Gastrocnemius medialis (tissue), 4 donors: ENCODE measurements around the gene GADD45B. TPM values are rescaled to one million over a fixed set of nuclear protein-coding genes. Genes with fewer than 3 reads are reported as not detected.

Experiments used
- ATAC-seq, 2 donors: fragments of 150-250 bp; one replicate each; pipeline ENCODE4 v1.9.1; 2016
- DNase-seq, 2 donors: peaks; one replicate each; pipeline ENCODE4 v3.0.0-alpha.2; 2019
- H3K27ac ChIP-seq, 4 donors: fragments of 200-600 bp; sonication (generic); 1 replicate in 1 of 4; 2 replicates in 3 of 4; pipeline ENCODE4 v1.5.1; 2016 to 2018; ENCODE audit warnings: mild to moderate bottlenecking in 2 of 4, moderate library complexity in 1 of 4
- H3K27me3 ChIP-seq, 3 donors: fragments of 200-600 bp; sonication (generic) in 2 of 3; 1 replicate in 1 of 3; 2 replicates in 2 of 3; pipeline versions ENCODE4 v1.5.1 to v1.6.0; 2016 to 2019; ENCODE audit warnings: mild to moderate bottlenecking in 1 of 3, moderate library complexity in 1 of 3
- H3K36me3 ChIP-seq, 2 donors: fragments of 200-600 bp; sonication (generic) in 1 of 2; one replicate each; pipeline ENCODE4 v1.5.1; 2017 to 2018
- H3K4me1 ChIP-seq, 2 donors: fragments of 200-600 bp; sonication (generic) in 1 of 2; one replicate each; pipeline ENCODE4 v1.5.1; 2016 to 2017; ENCODE audit warnings: mild to moderate bottlenecking in 2 of 2
- H3K4me3 ChIP-seq, 4 donors: fragments of 200-600 bp; sonication (generic) in 3 of 4; 1 replicate in 1 of 4; 2 replicates in 3 of 4; pipeline ENCODE4 v1.5.1; 2016 to 2019; ENCODE audit warnings: mild to moderate bottlenecking in 2 of 4
- H3K9me3 ChIP-seq, 3 donors: fragments of 200-600 bp; sonication (generic) in 2 of 3; 1 replicate in 1 of 3; 2 replicates in 2 of 3; pipeline ENCODE4 v1.5.1; 2016 to 2019
- POLR2A ChIP-seq, 2 donors: fragments of 450-650 bp; IDR thresholded peaks; one replicate each; pipeline ENCODE4 v1.6.1; 2017; ENCODE audit warnings: antibody characterized with exemption in 2 of 2, mild to moderate bottlenecking in 2 of 2, moderate library complexity in 2 of 2
- in situ Hi-C, 4 donors: fragments of 200-750 bp; cut with MboI; loops; one replicate each; pipeline versions ENCODE4 v1.15.0 to v1.8.0; 2017; ENCODE audit warnings: low sequenced_read_pairs in 4 of 4
- intact Hi-C: fragments of 100-400 bp; cut with DNase I; formaldehyde crosslinking; loops from one replicate; pipeline ENCODE4 v1.15.1; 2023; ENCODE audit warnings: low total_unique reads
- total RNA-seq, 4 donors: library from RNA; depleted of rRNA; stranded (reverse); fragments of >200 nt; gene quantifications; one replicate each; pipeline versions ENCODE4 v1.1.0 to v1.2.3, GENCODE V29; 2016
- TF ChIP-seq, protein P1 (sequence below), 5 experiments: fragments of 450-650 bp in 3 of 5; fragments of 200-600 bp in 2 of 5; sonication (generic) in 2 of 5; IDR thresholded peaks in 4 of 5; conservative IDR thresholded peaks in 1 of 5; 1 replicate in 4 of 5; 2 replicates in 1 of 5; pipeline ENCODE4 v1.5.1; 2016 to 2019; ENCODE audit warnings: antibody characterized with exemption in 5 of 5, mild to moderate bottlenecking in 3 of 5, moderate library complexity in 3 of 5

The GADD45B gene
- total RNA-seq, 4 donors from 2014 or later, result 32.2 to 48.7 (median 41.7) TPM

DNA sequence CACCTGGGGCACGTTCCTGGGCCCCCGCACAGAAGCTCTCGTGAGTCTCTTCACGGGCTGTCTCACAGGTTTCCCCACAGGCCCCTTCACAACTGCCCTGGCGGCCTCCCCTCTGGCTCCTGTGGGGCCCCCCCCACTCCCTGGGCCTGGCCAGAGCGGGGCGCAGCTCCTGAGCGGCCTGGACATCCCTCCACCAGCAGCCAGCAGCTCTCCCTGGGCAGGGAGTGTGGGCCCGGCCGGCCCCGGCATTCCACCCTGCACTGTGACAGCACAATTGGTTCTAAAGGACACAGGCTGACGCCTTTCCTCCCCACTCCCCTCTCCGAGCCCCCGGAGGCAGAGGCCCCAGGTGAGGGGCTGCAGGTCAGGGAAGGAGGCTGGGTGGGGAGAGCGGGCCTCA, 39.0 kb upstream of the GADD45B start:
- in situ Hi-C loops, result no loop called here

DNA sequence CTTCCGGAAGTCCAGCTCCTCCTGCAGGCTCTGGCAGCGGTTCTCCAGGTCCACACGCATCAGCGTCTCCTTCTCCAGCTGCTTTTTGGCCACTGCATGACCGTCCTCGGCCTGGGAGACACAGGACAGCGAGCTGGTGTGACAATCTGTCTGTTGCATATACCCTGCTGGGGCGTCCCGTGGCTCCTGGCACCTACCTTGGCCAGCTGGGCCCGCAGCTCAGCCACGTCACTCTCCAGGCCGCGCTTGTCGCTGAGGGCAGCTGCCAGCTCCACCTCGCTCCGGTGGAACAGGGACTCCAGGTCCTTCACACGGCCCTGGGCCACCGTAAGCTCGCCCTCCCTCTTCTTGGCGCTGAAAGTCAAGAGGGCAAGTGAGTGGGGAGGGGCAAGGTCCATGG, 37.7 kb upstream of the GADD45B start:
- in situ Hi-C loops (no loop called here), intact Hi-C loops (no loop called here)
- Histone ChIP-seq H3K4me3 (no peak overlapping the region), H3K36me3 (peaks cover 0 to 29% of the 10 kb centered on the region in 2 donors), H3K27ac (no peak overlapping the region), H3K9me3 (no peaks in the 10 kb centered on the region), H3K27me3 (no peaks in the 10 kb centered on the region), H3K4me1 (no peaks in the 10 kb centered on the region)
- TF ChIP-seq, protein P1, sequence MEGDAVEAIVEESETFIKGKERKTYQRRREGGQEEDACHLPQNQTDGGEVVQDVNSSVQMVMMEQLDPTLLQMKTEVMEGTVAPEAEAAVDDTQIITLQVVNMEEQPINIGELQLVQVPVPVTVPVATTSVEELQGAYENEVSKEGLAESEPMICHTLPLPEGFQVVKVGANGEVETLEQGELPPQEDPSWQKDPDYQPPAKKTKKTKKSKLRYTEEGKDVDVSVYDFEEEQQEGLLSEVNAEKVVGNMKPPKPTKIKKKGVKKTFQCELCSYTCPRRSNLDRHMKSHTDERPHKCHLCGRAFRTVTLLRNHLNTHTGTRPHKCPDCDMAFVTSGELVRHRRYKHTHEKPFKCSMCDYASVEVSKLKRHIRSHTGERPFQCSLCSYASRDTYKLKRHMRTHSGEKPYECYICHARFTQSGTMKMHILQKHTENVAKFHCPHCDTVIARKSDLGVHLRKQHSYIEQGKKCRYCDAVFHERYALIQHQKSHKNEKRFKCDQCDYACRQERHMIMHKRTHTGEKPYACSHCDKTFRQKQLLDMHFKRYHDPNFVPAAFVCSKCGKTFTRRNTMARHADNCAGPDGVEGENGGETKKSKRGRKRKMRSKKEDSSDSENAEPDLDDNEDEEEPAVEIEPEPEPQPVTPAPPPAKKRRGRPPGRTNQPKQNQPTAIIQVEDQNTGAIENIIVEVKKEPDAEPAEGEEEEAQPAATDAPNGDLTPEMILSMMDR (IDR thresholded peaks at IDR 0.05 in 4 of 5, conservative IDR thresholded peaks at IDR 0.05 in 1 of 5), result no peak
- TF ChIP-seq POLR2A (IDR thresholded peaks at IDR 0.05), result no peak
- ATAC-seq (no peak), DNase-seq (no peak)

More for the DNA sequence above, 39.0 kb upstream of the GADD45B start:
- Histone ChIP-seq H3K4me3 (no peak overlapping the region), H3K36me3 (peaks cover 0 to 32% of the 10 kb centered on the region in 2 donors), H3K27ac (no peak overlapping the region), H3K9me3 (no peaks in the 10 kb centered on the region), H3K27me3 (no peaks in the 10 kb centered on the region), H3K4me1 (no peaks in the 10 kb centered on the region)
- DNase-seq (no peak), ATAC-seq (no peak)
- intact Hi-C loops, result no loop called here
- TF ChIP-seq, protein P1 (IDR thresholded peaks at IDR 0.05 in 4 of 5, conservative IDR thresholded peaks at IDR 0.05 in 1 of 5), result no peak
- no peak for TF ChIP-seq POLR2A (IDR thresholded peaks at IDR 0.05)

DNA sequence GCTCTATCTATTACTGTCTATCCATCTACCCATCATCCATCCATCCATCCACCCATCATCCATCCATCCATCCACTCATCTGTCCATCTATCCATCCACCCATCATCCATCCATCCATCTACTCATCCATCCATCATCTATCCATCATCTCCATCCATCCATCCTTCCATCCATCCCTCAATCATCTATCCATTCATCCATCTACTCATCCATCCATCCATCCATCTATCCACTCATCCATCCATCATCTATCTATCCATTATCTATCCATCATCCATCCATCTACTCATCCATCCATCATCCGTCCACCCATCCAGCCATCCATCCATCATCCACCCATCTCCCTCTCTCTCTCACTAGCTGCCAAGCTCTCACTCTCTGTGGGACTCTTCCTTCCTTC, 35.4 kb upstream of the GADD45B start:
- H3K36me3 ChIP-seq, result peaks cover 0 to 16% of the 10 kb centered on the region in 2 donors
- in situ Hi-C loops, result no loop called here

DNA sequence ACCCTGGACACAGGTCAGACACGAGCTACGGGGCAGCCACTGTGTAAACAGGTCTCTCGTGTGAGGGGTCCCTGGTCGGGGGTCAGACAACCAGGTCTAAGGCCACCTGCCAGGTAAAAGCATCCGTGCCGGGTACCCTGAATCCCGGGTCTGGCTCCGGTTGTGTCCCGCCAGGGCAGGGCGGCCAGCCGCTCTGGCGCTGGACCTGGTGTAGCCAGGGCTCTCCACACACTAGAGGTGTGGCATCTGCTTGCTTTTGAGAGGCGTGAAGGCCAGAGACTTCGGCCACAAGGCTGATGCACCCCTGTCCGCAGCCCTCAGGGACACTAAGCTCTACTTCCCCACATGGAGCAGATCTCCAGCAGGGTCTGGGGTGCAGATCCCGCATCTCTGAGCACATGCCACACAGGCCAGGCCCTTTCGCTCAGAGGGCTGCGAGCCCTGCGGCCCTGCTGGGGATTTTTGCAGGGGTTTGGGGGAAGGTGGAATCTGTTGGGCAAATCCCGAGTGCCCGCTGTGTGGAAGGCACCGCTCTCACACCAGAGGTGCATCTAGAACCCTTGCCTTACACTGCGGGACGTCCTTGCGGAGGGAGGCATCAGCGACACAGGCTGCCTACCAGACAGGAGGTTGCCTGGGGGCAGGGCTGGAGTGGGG, 34.7 kb upstream of the GADD45B start:
- H3K36me3 ChIP-seq, result peaks cover 0 to 16% of the 10 kb centered on the region in 2 donors
- ATAC-seq (no peak), DNase-seq (no peak)
- in situ Hi-C loops, result no loop called here
- no peaks in the 10 kb centered on the region for H3K9me3 ChIP-seq
- TF ChIP-seq, protein P1 (IDR thresholded peaks at IDR 0.05 in 4 of 5, conservative IDR thresholded peaks at IDR 0.05 in 1 of 5), result no peak
- no peak for TF ChIP-seq POLR2A (IDR thresholded peaks at IDR 0.05)
- H3K27me3 ChIP-seq, result no peaks in the 10 kb centered on the region
- no peak overlapping the region for H3K27ac ChIP-seq
- intact Hi-C loops, result no loop called here
- peaks cover 2 to 4% of the 10 kb centered on the region in 2 donors for H3K4me1 ChIP-seq
- H3K4me3 ChIP-seq, result no peak overlapping the region

More for the DNA sequence above, 35.4 kb upstream of the GADD45B start:
- no peaks in the 10 kb centered on the region for H3K9me3 ChIP-seq
- intact Hi-C loops, result no loop called here
- no peak for ATAC-seq
- no peaks in the 10 kb centered on the region for H3K27me3 ChIP-seq
- TF ChIP-seq, protein P1 (IDR thresholded peaks at IDR 0.05 in 4 of 5, conservative IDR thresholded peaks at IDR 0.05 in 1 of 5), result no peak
- no peak for TF ChIP-seq POLR2A (IDR thresholded peaks at IDR 0.05)
- H3K4me1 ChIP-seq, result no peaks in the 10 kb centered on the region
- no peak overlapping the region for H3K4me3 ChIP-seq
- H3K27ac ChIP-seq, result no peak overlapping the region
- DNase-seq, result no peak
